GM21526 (cell line): ENCODE measurements around the gene TERT.

Source experiments
- ATAC-seq: cut with Tn5 transposase; IDR thresholded peaks from one replicate; pipeline ENCODE4 v1.9.1; 2021; ENCODE audit warnings: moderate library complexity; ENCODE audit not compliant: unreplicated experiment, low FRiP score

TERT gene

GRCh38 chr5:1319436-1320256, 24.8 kb upstream of the TERT start:
- ATAC-seq = no peak

GRCh38 chr5:1318659-1319251, 23.9 kb upstream of the TERT start:
- ATAC-seq = no peak

GRCh38 chr5:1317921-1318565, 23.2 kb upstream of the TERT start:
- no peak for ATAC-seq

- no peak for ATAC-seq
Measured at GRCh38 chr5:1316588-1317340, 21.9 kb upstream of the TERT start.

- peak; percentile 49 for ATAC-seq
Measured at GRCh38 chr5:1315709-1316587, 21.1 kb upstream of the TERT start.

- ATAC-seq = peak; percentile 2
Measured at GRCh38 chr5:1315018-1315708, 20.3 kb upstream of the TERT start.

- ATAC-seq = no peak
Measured at GRCh38 chr5:1314564-1314982, 19.7 kb upstream of the TERT start.

- ATAC-seq = peak; percentile 60
Measured at GRCh38 chr5:1312993-1313833, 18.3 kb upstream of the TERT start.

GRCh38 chr5:1312206-1312605, 17.3 kb upstream of the TERT start:
- ATAC-seq = no peak

- no peak for ATAC-seq
Measured at GRCh38 chr5:1311439-1312055, 16.7 kb upstream of the TERT start.

GRCh38 chr5:1310118-1310517, 15.2 kb upstream of the TERT start:
- ATAC-seq = no peak

- no peak for ATAC-seq
Measured at GRCh38 chr5:1304033-1304432, 9.2 kb upstream of the TERT start.

GRCh38 chr5:1302258-1302657, 7.4 kb upstream of the TERT start:
- no peak for ATAC-seq

- no peak for ATAC-seq
Measured at GRCh38 chr5:1300581-1301083, 5.8 kb upstream of the TERT start.

- ATAC-seq = no peak
Measured at GRCh38 chr5:1299961-1300360, 5.1 kb upstream of the TERT start.

GRCh38 chr5:1299511-1299850, 4.6 kb upstream of the TERT start:
- no peak for ATAC-seq

- no peak for ATAC-seq
Measured at GRCh38 chr5:1298723-1299510, 4.0 kb upstream of the TERT start.
